IMR-90 (cell line): ENCODE results near the gene MBD3L4. TPM values are rescaled to one million over a fixed set of nuclear protein-coding genes. Genes with fewer than 3 reads are reported as not detected.
"Not testable (repeated sequence)": the region's sequence is repeated elsewhere in the genome, so short reads cannot be mapped to it uniquely, and the experiment has no call there.

Source experiments
- ATAC-seq: fragments of 200-7000 bp; cut with Tn5 transposase; 2 replicates; pipeline ENCODE4 v1.9.1; 2020; ENCODE audit warnings: low read depth, mild to moderate bottlenecking, moderate library complexity
- BruUV-seq: library from RNA; stranded (reverse); fragments of 400-500 nt; replicated peaks from 2 replicates; lab custom pipeline; 2021; lab: Mats Ljungman, UMichigan
- CTCF ChIA-PET: fragments of 300-600 bp; formaldehyde crosslinking; extraction: SDS; loops from one replicate; lab custom pipeline; 2021; ENCODE audit warnings: antibody characterized with exemption; lab: Yijun Ruan, JAX
- POLR2A ChIA-PET: fragments of 300-600 bp; sonication (Branson Sonifier 250); formaldehyde crosslinking; loops from one replicate; lab custom pipeline; 2022; ENCODE audit warnings: antibody characterized with exemption; ENCODE audit not compliant: unreplicated experiment; lab: Charles Lee
- DNase-seq: peaks from one replicate; pipeline ENCODE4 v3.0.0; 2013
- H2AFZ ChIP-seq: replicated peaks from 2 replicates; pipeline ENCODE3; 2013; ENCODE audit warnings: low read length, mild to moderate bottlenecking; ENCODE audit not compliant: poor library complexity
- H2AK5ac ChIP-seq: 2 replicates; pipeline ENCODE4 v1.6.1; 2013; ENCODE audit warnings: low read depth, low read length, inconsistent platforms
- H2AK9ac ChIP-seq: replicated peaks from 2 replicates; pipeline ENCODE3; 2013; ENCODE audit warnings: mild to moderate bottlenecking, low read depth, low read length, moderate library complexity; ENCODE audit not compliant: poor library complexity
- H2BK120ac ChIP-seq: 2 replicates; pipeline ENCODE4 v1.6.1; 2013; ENCODE audit warnings: low read depth, low read length, inconsistent platforms
- H2BK15ac ChIP-seq: 3 replicates; pipeline ENCODE4 v1.6.1; 2013; ENCODE audit warnings: low read depth, low read length, inconsistent platforms
- H2BK20ac ChIP-seq: 2 replicates; pipeline ENCODE4 v1.6.1; 2013; ENCODE audit warnings: low read depth, mild to moderate bottlenecking, inconsistent platforms, low read length, moderate library complexity
- H2BK5ac ChIP-seq: 2 replicates; pipeline ENCODE4 v1.6.1; 2013; ENCODE audit warnings: mild to moderate bottlenecking, low read depth, low read length, inconsistent platforms; ENCODE audit not compliant: poor library complexity, severe bottlenecking
- H3K14ac ChIP-seq: replicated peaks from 2 replicates; pipeline ENCODE4 v1.6.1; 2013; ENCODE audit warnings: low read depth, low read length, inconsistent platforms
- H3K18ac ChIP-seq: 2 replicates; pipeline ENCODE4 v1.6.1; 2013; ENCODE audit warnings: low read depth, low read length, control low read depth
- H3K23ac ChIP-seq: 2 replicates; pipeline ENCODE4 v1.6.1; 2013; ENCODE audit warnings: low read depth, low read length, inconsistent platforms
- H3K27ac ChIP-seq: 2 replicates; pipeline ENCODE4 v1.5.1; 2013; ENCODE audit warnings: mild to moderate bottlenecking, control low read depth, low read length; ENCODE audit not compliant: insufficient read depth
- H3K27me3 ChIP-seq: 2 replicates; pipeline ENCODE4 v1.6.1; 2013; ENCODE audit warnings: low read length; ENCODE audit not compliant: control insufficient read depth, insufficient read depth
- H3K36me3 ChIP-seq: 2 replicates; pipeline ENCODE4 v1.6.1; 2013; ENCODE audit warnings: low read length, mixed read lengths; ENCODE audit not compliant: control insufficient read depth, insufficient read depth
- H3K4ac ChIP-seq: 2 replicates; pipeline ENCODE4 v1.6.1; 2013; ENCODE audit warnings: low read depth, low read length, inconsistent platforms
- H3K4me1 ChIP-seq: 2 replicates; pipeline ENCODE4 v1.6.1; 2013; ENCODE audit warnings: low read length, mixed read lengths; ENCODE audit not compliant: control insufficient read depth, insufficient read depth
- H3K4me2 ChIP-seq: 2 replicates; pipeline ENCODE4 v1.6.1; 2013; ENCODE audit warnings: low read depth, mild to moderate bottlenecking, control low read depth, low read length, moderate library complexity
- H3K4me3 ChIP-seq: 2 replicates; pipeline ENCODE4 v1.5.1; 2013; ENCODE audit warnings: low read depth, mild to moderate bottlenecking, control low read depth, low read length, moderate library complexity; ENCODE audit not compliant: insufficient read depth
- H3K56ac ChIP-seq: 2 replicates; pipeline ENCODE4 v1.6.1; 2013; ENCODE audit warnings: low read length, inconsistent platforms; ENCODE audit not compliant: insufficient read depth; ENCODE audit errors: extremely low read depth
- H3K79me1 ChIP-seq, 2 experiments: 2 replicates each; pipeline ENCODE4 v1.6.1; 2013; ENCODE audit warnings: low read length in 2 of 2, inconsistent platforms in 1 of 2, low read depth in 1 of 2
- H3K9ac ChIP-seq: 2 replicates; pipeline ENCODE4 v1.6.1; 2013; ENCODE audit warnings: low read depth, low read length, control low read depth
- H3K9me1 ChIP-seq: 2 replicates; pipeline ENCODE4 v1.6.1; 2013; ENCODE audit warnings: low read length, inconsistent platforms; ENCODE audit not compliant: insufficient read depth
- H3K9me3 ChIP-seq: 2 replicates; pipeline ENCODE4 v1.6.1; 2013; ENCODE audit warnings: low read length; ENCODE audit not compliant: control insufficient read depth, insufficient read depth
- H4K20me1 ChIP-seq: 2 replicates; pipeline ENCODE4 v1.6.1; 2013; ENCODE audit warnings: low read length, inconsistent platforms; ENCODE audit not compliant: insufficient read depth
- H4K5ac ChIP-seq: 2 replicates; pipeline ENCODE4 v1.6.1; 2013; ENCODE audit warnings: mild to moderate bottlenecking, low read depth, low read length, control low read depth
- H4K8ac ChIP-seq, 2 experiments: 2 replicates each; pipeline ENCODE4 v1.6.1; 2013; ENCODE audit warnings: low read depth in 2 of 2, low read length in 2 of 2, control low read depth in 1 of 2, inconsistent platforms in 1 of 2
- H4K91ac ChIP-seq: 2 replicates; pipeline ENCODE4 v1.6.1; 2013; ENCODE audit warnings: low read depth, low read length, inconsistent platforms; ENCODE audit not compliant: insufficient read depth
- WGBS, 2 experiments: methylation state at CpG; one replicate each; pipeline versions ENCODE4 v1.1.5 to v1.1.7; 2013; ENCODE audit warnings: missing lambda C conversion rate in 2 of 2; ENCODE audit not compliant: insufficient read length in 1 of 2; ENCODE audit errors: extremely low coverage in 2 of 2; 5-methylcytosine and 5-hydroxymethylcytosine counted together
- dilution Hi-C: fragments of 300-500 bp; cut with HindIII; formaldehyde crosslinking; loops from one replicate; pipeline ENCODE4 v1.14.3; 2018; ENCODE audit warnings: low sequenced_read_pairs; ENCODE audit not compliant: unreplicated experiment
- in situ Hi-C: fragments of 300-500 bp; cut with MboI; formaldehyde crosslinking; loops from 3 replicates; pipeline ENCODE4 v1.14.3; 2019; ENCODE audit warnings: low sequenced_read_pairs, inconsistent platforms, mixed read lengths
- intact Hi-C: fragments of 100-400 bp; cut with micrococcal nuclease; formaldehyde crosslinking; loops from 2 replicates; pipeline ENCODE4 v1.10.0; 2022
- polyA plus RNA-seq, 3 experiments: library from polyadenylated mRNA; depleted of rRNA; stranded (reverse); fragments of >200 nt; gene quantifications; 2 replicates each; pipeline ENCODE4 v1.2.3, GENCODE V29; 2012; ENCODE audit warnings: low replicate concordance in 1 of 3
- total RNA-seq: library from RNA; depleted of rRNA; stranded (reverse); fragments of >200 nt; gene quantifications from 2 replicates; pipeline ENCODE4 v1.2.3, GENCODE V29; 2012

The MBD3L4 gene
- total and polyA plus RNA-seq, 2 of the 4 experiments (the other 2 are of a cell fraction): not detected

- H2AK9ac ChIP-seq, H2AFZ ChIP-seq, BruUV-seq, H2BK5ac ChIP-seq, H2BK120ac ChIP-seq, intact Hi-C loops, H4K91ac ChIP-seq, ATAC-seq, H2AK5ac ChIP-seq, H3K18ac ChIP-seq, CTCF ChIA-PET, H3K79me1 ChIP-seq, H3K4ac ChIP-seq, H3K4me2 ChIP-seq, H3K56ac ChIP-seq, H3K27ac ChIP-seq, H4K20me1 ChIP-seq, in situ Hi-C loops, H3K36me3 ChIP-seq, POLR2A ChIA-PET, H2BK20ac ChIP-seq, H3K23ac ChIP-seq, H3K4me1 ChIP-seq, H3K9ac ChIP-seq, H3K9me3 ChIP-seq, H3K9me1 ChIP-seq, H4K5ac ChIP-seq, H3K4me3 ChIP-seq, H3K27me3 ChIP-seq, DNase-seq, H4K8ac ChIP-seq, H3K14ac ChIP-seq, dilution Hi-C loops, H2BK15ac ChIP-seq: not testable (repeated sequence)
- no CpG with 5 or more reads among the region's 7 CpGs for WGBS, 2 experiments
Measured at GRCh38 chr19:7049021-7049420, 9.0 kb upstream of the MBD3L4 start, which contains the start of gene MBD3L2. Gene MBD3L2, plus strand, starts transcription at chr19:7049321. Its CDS starts 53 bp downstream, at chr19:7049374.

GRCh38 chr19:7041563-7041962 is 1.6 kb upstream of the MBD3L4 start:
- H3K27ac ChIP-seq, H4K91ac ChIP-seq, H3K14ac ChIP-seq, H3K56ac ChIP-seq, H2AFZ ChIP-seq, dilution Hi-C loops, CTCF ChIA-PET, H2AK9ac ChIP-seq, H3K4ac ChIP-seq, H4K8ac ChIP-seq, BruUV-seq, H3K4me1 ChIP-seq, H3K27me3 ChIP-seq, ATAC-seq, H4K5ac ChIP-seq, H3K18ac ChIP-seq, H3K9me1 ChIP-seq, DNase-seq, H3K9ac ChIP-seq, in situ Hi-C loops, H3K79me1 ChIP-seq, H2BK5ac ChIP-seq, H2BK20ac ChIP-seq, H2BK15ac ChIP-seq, H3K4me2 ChIP-seq, intact Hi-C loops, H3K36me3 ChIP-seq, H4K20me1 ChIP-seq, H3K23ac ChIP-seq, H2AK5ac ChIP-seq, POLR2A ChIA-PET, H2BK120ac ChIP-seq, H3K9me3 ChIP-seq, H3K4me3 ChIP-seq: not testable (repeated sequence)
- WGBS, 2 experiments: no CpG with 5 or more reads among the region's 2 CpGs
